Karpas-422 (cell line): ENCODE measurements around the gene OLFM2. TPM values are rescaled to one million over a fixed set of nuclear protein-coding genes. Genes with fewer than 3 reads are reported as not detected.

Experiments
- DNase-seq: peaks from one replicate; pipeline ENCODE4 v3.0.0-alpha.2; 2015
- H2AFZ ChIP-seq: fragments of 200-600 bp; sonication (generic); 2 replicates; pipeline ENCODE4 v1.6.1; 2014; ENCODE audit warnings: antibody characterized with exemption, low read length, mixed read lengths
- H3K27ac ChIP-seq: fragments of 200-600 bp; sonication (generic); 2 replicates; pipeline ENCODE4 v1.5.1; 2014; ENCODE audit warnings: mild to moderate bottlenecking, low read length, moderate library complexity
- H3K27me3 ChIP-seq: fragments of 200-600 bp; sonication (generic); 2 replicates; pipeline ENCODE4 v1.6.1; 2014; ENCODE audit warnings: low read length, mixed read lengths
- H3K36me3 ChIP-seq: fragments of 200-600 bp; sonication (generic); 2 replicates; pipeline ENCODE4 v1.6.1; 2014; ENCODE audit warnings: low read length, mixed read lengths; ENCODE audit not compliant: insufficient read depth
- H3K4me1 ChIP-seq: fragments of 200-600 bp; sonication (generic); 2 replicates; pipeline ENCODE4 v1.6.1; 2014; ENCODE audit warnings: mild to moderate bottlenecking, low read length, mixed read lengths
- H3K4me2 ChIP-seq: fragments of 200-600 bp; sonication (generic); 2 replicates; pipeline ENCODE4 v1.6.1; 2014; ENCODE audit warnings: low read length, low read depth, mild to moderate bottlenecking; ENCODE audit not compliant: poor library complexity, severe bottlenecking
- H3K4me3 ChIP-seq: fragments of 200-600 bp; sonication (generic); 2 replicates; pipeline ENCODE4 v1.5.1; 2014; ENCODE audit warnings: mild to moderate bottlenecking, antibody characterized with exemption, low read length, mixed read lengths
- H3K79me2 ChIP-seq: fragments of 200-600 bp; sonication (generic); 2 replicates; pipeline ENCODE4 v1.6.1; 2014; ENCODE audit warnings: mild to moderate bottlenecking, low read length, mixed read lengths
- H3K9ac ChIP-seq: fragments of 200-600 bp; sonication (generic); 2 replicates; pipeline ENCODE4 v1.6.0; 2014; ENCODE audit warnings: low read length
- H3K9me2 ChIP-seq: fragments of 200-600 bp; sonication (generic), shearing (Covaris generic); replicated peaks from 2 replicates; pipeline ENCODE4 v1.6.0; 2014; ENCODE audit warnings: mild to moderate bottlenecking, low read length, moderate library complexity; ENCODE audit not compliant: insufficient read depth
- H3K9me3 ChIP-seq: fragments of 300-700, 200-600 bp; sonication (generic); 2 replicates; pipeline ENCODE4 v1.6.1; 2014; ENCODE audit warnings: low read length, mixed read lengths
- H4K20me1 ChIP-seq: fragments of 200-600 bp; sonication (generic); 2 replicates; pipeline ENCODE4 v1.6.1; 2014; ENCODE audit warnings: mild to moderate bottlenecking, antibody characterized with exemption, low read length, low read depth; ENCODE audit not compliant: insufficient read depth
- total RNA-seq: library from RNA; depleted of rRNA; stranded (reverse); fragments of >200 nt; shearing (Covaris generic); gene quantifications from 2 replicates; pipeline ENCODE4 v1.2.3, GENCODE V29; 2014; ENCODE audit warnings: low replicate concordance

The OLFM2 gene
- total RNA-seq, 1 experiment from 2014 or later, result not detected

- Histone ChIP-seq H4K20me1 (no peaks in the 10 kb centered on the region), H3K36me3 (no peaks in the 10 kb centered on the region), H3K4me1 (no peaks in the 10 kb centered on the region), H3K9ac (no peak overlapping the region), H3K79me2 (no peaks in the 10 kb centered on the region), H2AFZ (no peak overlapping the region), H3K4me2 (no peak overlapping the region), H3K4me3 (no peak overlapping the region), H3K27ac (no peak overlapping the region), H3K9me3 (no peaks in the 10 kb centered on the region), H3K27me3 (no peaks in the 10 kb centered on the region), H3K9me2 (no peaks in the 10 kb centered on the region)
- DNase-seq, result no peak
These were observed 64.5 kb downstream of the OLFM2 start for GRCh38 chr19:9871626-9872338.

GRCh38 chr19:9868983-9869617, 67.2 kb downstream of the OLFM2 start:
- Histone ChIP-seq H3K36me3 (no peaks in the 10 kb centered on the region), H3K4me2 (no peak overlapping the region), H3K9me3 (no peaks in the 10 kb centered on the region), H3K4me1 (no peaks in the 10 kb centered on the region), H3K27me3 (no peaks in the 10 kb centered on the region), H3K9ac (no peak overlapping the region), H2AFZ (no peak overlapping the region), H3K9me2 (no peaks in the 10 kb centered on the region), H3K79me2 (no peaks in the 10 kb centered on the region), H3K4me3 (no peak overlapping the region), H3K27ac (no peak overlapping the region), H4K20me1 (no peaks in the 10 kb centered on the region)
- no peak for DNase-seq

GRCh38 chr19:9865732-9866501, 70.4 kb downstream of the OLFM2 start:
- H2AFZ ChIP-seq, result no peak overlapping the region
- H3K9ac ChIP-seq, result no peak overlapping the region
- no peaks in the 10 kb centered on the region for H3K4me1 ChIP-seq
- no peaks in the 10 kb centered on the region for H3K36me3 ChIP-seq
- no peak for DNase-seq
- no peak overlapping the region for H3K4me2 ChIP-seq
- H3K27ac ChIP-seq, result no peak overlapping the region
- no peaks in the 10 kb centered on the region for H3K27me3 ChIP-seq
- H3K79me2 ChIP-seq, result no peaks in the 10 kb centered on the region
- no peaks in the 10 kb centered on the region for H3K9me3 ChIP-seq
- H3K4me3 ChIP-seq, result no peak overlapping the region
- H4K20me1 ChIP-seq, result no peaks in the 10 kb centered on the region
- no peaks in the 10 kb centered on the region for H3K9me2 ChIP-seq

- H3K4me2 ChIP-seq, result no peak overlapping the region
- no peaks in the 10 kb centered on the region for H3K9me2 ChIP-seq
- H3K4me1 ChIP-seq, result no peaks in the 10 kb centered on the region
- H4K20me1 ChIP-seq, result no peaks in the 10 kb centered on the region
- H3K4me3 ChIP-seq, result no peak overlapping the region
- no peak overlapping the region for H3K9ac ChIP-seq
- H3K27me3 ChIP-seq, result no peaks in the 10 kb centered on the region
- H3K36me3 ChIP-seq, result no peaks in the 10 kb centered on the region
- no peaks in the 10 kb centered on the region for H3K9me3 ChIP-seq
- no peak for DNase-seq
- H3K79me2 ChIP-seq, result no peaks in the 10 kb centered on the region
- no peak overlapping the region for H3K27ac ChIP-seq
- no peak overlapping the region for H2AFZ ChIP-seq
These were observed 72.6 kb downstream of the OLFM2 start for GRCh38 chr19:9863759-9864158.

- no peak overlapping the region for H3K27ac ChIP-seq
- H3K4me3 ChIP-seq, result no peak overlapping the region
- no peak overlapping the region for H3K9ac ChIP-seq
- no peaks in the 10 kb centered on the region for H3K9me2 ChIP-seq
- DNase-seq, result no peak
- H3K4me1 ChIP-seq, result no peaks in the 10 kb centered on the region
- H3K36me3 ChIP-seq, result no peaks in the 10 kb centered on the region
- H3K9me3 ChIP-seq, result no peaks in the 10 kb centered on the region
- no peak overlapping the region for H3K4me2 ChIP-seq
- no peaks in the 10 kb centered on the region for H4K20me1 ChIP-seq
- no peaks in the 10 kb centered on the region for H3K27me3 ChIP-seq
- no peaks in the 10 kb centered on the region for H3K79me2 ChIP-seq
- no peak overlapping the region for H2AFZ ChIP-seq
These were observed 73.4 kb downstream of the OLFM2 start for GRCh38 chr19:9862938-9863337.

- Histone ChIP-seq H3K79me2 (no peaks in the 10 kb centered on the region), H3K4me1 (no peaks in the 10 kb centered on the region), H3K4me2 (no peak overlapping the region), H3K9ac (no peak overlapping the region), H2AFZ (no peak overlapping the region), H3K36me3 (no peaks in the 10 kb centered on the region), H3K9me2 (no peaks in the 10 kb centered on the region), H3K4me3 (no peak overlapping the region), H3K27me3 (no peaks in the 10 kb centered on the region), H3K9me3 (no peaks in the 10 kb centered on the region), H3K27ac (no peak overlapping the region), H4K20me1 (no peaks in the 10 kb centered on the region)
- no peak for DNase-seq
These were observed 74.8 kb downstream of the OLFM2 start for GRCh38 chr19:9861503-9861902.

- H4K20me1 ChIP-seq, result no peaks in the 10 kb centered on the region
- no peak overlapping the region for H3K4me3 ChIP-seq
- H3K27ac ChIP-seq, result no peak overlapping the region
- no peak overlapping the region for H2AFZ ChIP-seq
- no peaks in the 10 kb centered on the region for H3K9me3 ChIP-seq
- no peaks in the 10 kb centered on the region for H3K9me2 ChIP-seq
- DNase-seq, result no peak
- no peaks in the 10 kb centered on the region for H3K36me3 ChIP-seq
- H3K79me2 ChIP-seq, result no peaks in the 10 kb centered on the region
- no peak overlapping the region for H3K4me2 ChIP-seq
- H3K4me1 ChIP-seq, result no peaks in the 10 kb centered on the region
- no peaks in the 10 kb centered on the region for H3K27me3 ChIP-seq
- no peak overlapping the region for H3K9ac ChIP-seq
These were observed 75.9 kb downstream of the OLFM2 start for GRCh38 chr19:9860407-9860806.

GRCh38 chr19:9858766-9859165, 77.5 kb downstream of the OLFM2 start:
- no peak overlapping the region for H2AFZ ChIP-seq
- no peak for DNase-seq
- H4K20me1 ChIP-seq, result no peaks in the 10 kb centered on the region
- H3K9me2 ChIP-seq, result no peaks in the 10 kb centered on the region
- no peaks in the 10 kb centered on the region for H3K79me2 ChIP-seq
- no peak overlapping the region for H3K4me3 ChIP-seq
- no peak overlapping the region for H3K4me2 ChIP-seq
- no peaks in the 10 kb centered on the region for H3K9me3 ChIP-seq
- H3K27ac ChIP-seq, result no peak overlapping the region
- no peaks in the 10 kb centered on the region for H3K4me1 ChIP-seq
- no peaks in the 10 kb centered on the region for H3K36me3 ChIP-seq
- H3K27me3 ChIP-seq, result no peaks in the 10 kb centered on the region
- H3K9ac ChIP-seq, result no peak overlapping the region
